Measurements from ENCODE around the gene VWDE.

DNA sequence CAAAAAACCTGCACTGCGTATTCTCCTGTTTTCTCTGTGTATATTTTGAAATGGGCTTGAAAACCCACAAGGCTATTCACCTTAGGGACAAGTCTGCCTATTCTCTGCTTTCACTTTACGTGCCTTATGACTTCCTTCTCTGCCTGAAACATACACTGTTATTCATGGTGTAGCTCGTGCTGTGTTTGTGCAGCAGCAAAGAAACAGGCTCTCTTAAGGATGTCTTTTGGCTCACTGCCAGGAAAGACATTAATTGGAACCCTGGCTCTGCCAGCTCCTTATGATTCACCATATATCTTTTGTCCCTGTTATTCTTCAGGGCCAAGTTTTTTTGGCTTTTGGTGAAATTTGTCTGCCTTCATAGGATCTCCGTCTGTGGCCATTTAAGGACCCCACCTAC lies 100.2 kb downstream of the VWDE start:
- TF ChIP-seq, protein P1, sequence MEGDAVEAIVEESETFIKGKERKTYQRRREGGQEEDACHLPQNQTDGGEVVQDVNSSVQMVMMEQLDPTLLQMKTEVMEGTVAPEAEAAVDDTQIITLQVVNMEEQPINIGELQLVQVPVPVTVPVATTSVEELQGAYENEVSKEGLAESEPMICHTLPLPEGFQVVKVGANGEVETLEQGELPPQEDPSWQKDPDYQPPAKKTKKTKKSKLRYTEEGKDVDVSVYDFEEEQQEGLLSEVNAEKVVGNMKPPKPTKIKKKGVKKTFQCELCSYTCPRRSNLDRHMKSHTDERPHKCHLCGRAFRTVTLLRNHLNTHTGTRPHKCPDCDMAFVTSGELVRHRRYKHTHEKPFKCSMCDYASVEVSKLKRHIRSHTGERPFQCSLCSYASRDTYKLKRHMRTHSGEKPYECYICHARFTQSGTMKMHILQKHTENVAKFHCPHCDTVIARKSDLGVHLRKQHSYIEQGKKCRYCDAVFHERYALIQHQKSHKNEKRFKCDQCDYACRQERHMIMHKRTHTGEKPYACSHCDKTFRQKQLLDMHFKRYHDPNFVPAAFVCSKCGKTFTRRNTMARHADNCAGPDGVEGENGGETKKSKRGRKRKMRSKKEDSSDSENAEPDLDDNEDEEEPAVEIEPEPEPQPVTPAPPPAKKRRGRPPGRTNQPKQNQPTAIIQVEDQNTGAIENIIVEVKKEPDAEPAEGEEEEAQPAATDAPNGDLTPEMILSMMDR (IDR thresholded peaks at IDR 0.05; ENCODE audit: poor library complexity): no peak
- TF ChIP-seq EZH2phosphoT487 (IDR thresholded peaks at IDR 0.05; ENCODE audit: low read depth, severe bottlenecking, unreplicated experiment): no peak

Data from hepatocyte (in vitro differentiated cells).